Neuronal stem cell (in vitro differentiated cells): ENCODE data around the gene TMEM231.

Experiments
- DNase-seq: peaks from one replicate; pipeline ENCODE4 v3.0.0-alpha.2; 2013; ENCODE audit warnings: low spot score
- H2AFZ ChIP-seq: one replicate; pipeline ENCODE4 v1.6.1; 2013; ENCODE audit warnings: mild to moderate bottlenecking, low read length, inconsistent platforms
- H2AK5ac ChIP-seq: 2 replicates; pipeline ENCODE4 v1.6.1; 2013; ENCODE audit warnings: low read depth, mild to moderate bottlenecking, inconsistent platforms, low read length, moderate library complexity, mixed read lengths
- H2BK120ac ChIP-seq: 2 replicates; pipeline ENCODE4 v1.6.1; 2013; ENCODE audit warnings: low read depth, mild to moderate bottlenecking, inconsistent platforms, low read length, moderate library complexity, mixed read lengths
- H2BK12ac ChIP-seq: one replicate; pipeline ENCODE4 v1.6.1; 2013; ENCODE audit warnings: low read length, inconsistent platforms
- H2BK15ac ChIP-seq: 2 replicates; pipeline ENCODE4 v1.6.1; 2013; ENCODE audit warnings: mild to moderate bottlenecking, low read length, inconsistent platforms, mixed read lengths
- H2BK5ac ChIP-seq: one replicate; pipeline ENCODE4 v1.6.1; 2013; ENCODE audit warnings: inconsistent platforms, mild to moderate bottlenecking, low read length, moderate library complexity
- H3K14ac ChIP-seq: one replicate; pipeline ENCODE4 v1.6.1; 2013; ENCODE audit warnings: low read length, inconsistent platforms
- H3K18ac ChIP-seq: 2 replicates; pipeline ENCODE4 v1.6.1; 2013; ENCODE audit warnings: low read length, inconsistent platforms
- H3K23ac ChIP-seq: 2 replicates; pipeline ENCODE4 v1.6.1; 2013; ENCODE audit warnings: low read depth, mild to moderate bottlenecking, mixed read lengths, low read length, inconsistent platforms; ENCODE audit not compliant: poor library complexity
- H3K27ac ChIP-seq: replicated peaks from 3 replicates; pipeline ENCODE4 v1.5.1; 2013; ENCODE audit warnings: low read length, inconsistent platforms
- H3K27me3 ChIP-seq, 3 experiments: 2 replicates each; pipeline ENCODE4 v1.6.1; 2013; ENCODE audit warnings: low read length in 3 of 3, mild to moderate bottlenecking in 2 of 3, inconsistent platforms in 1 of 3, low read depth in 1 of 3, mixed read lengths in 1 of 3, moderate library complexity in 1 of 3; ENCODE audit not compliant: control insufficient read depth in 3 of 3, insufficient read depth in 3 of 3
- H3K36me3 ChIP-seq, 2 donors: replicated peaks in 1 of 2; 2 replicates each; pipeline ENCODE4 v1.6.1; 2013; ENCODE audit warnings: low read length in 2 of 2; ENCODE audit not compliant: control insufficient read depth in 2 of 2, insufficient read depth in 2 of 2
- H3K4ac ChIP-seq: 2 replicates; pipeline ENCODE4 v1.6.1; 2013; ENCODE audit warnings: inconsistent platforms, mild to moderate bottlenecking, low read length, moderate library complexity
- H3K4me1 ChIP-seq, 2 donors: 1 replicate in 1 of 2; 2 replicates in 1 of 2; pipeline ENCODE4 v1.6.1; 2013; ENCODE audit warnings: low read length in 2 of 2, low read depth in 1 of 2; ENCODE audit not compliant: control insufficient read depth in 2 of 2, insufficient read depth in 1 of 2
- H3K4me2 ChIP-seq: one replicate; pipeline ENCODE4 v1.6.1; 2013; ENCODE audit warnings: mild to moderate bottlenecking, low read length, inconsistent platforms; ENCODE audit not compliant: insufficient read depth, poor library complexity, severe bottlenecking
- H3K4me3 ChIP-seq, 2 donors: 2 replicates each; pipeline ENCODE4 v1.5.1; 2013; ENCODE audit warnings: low read length in 2 of 2, mild to moderate bottlenecking in 2 of 2, inconsistent platforms in 1 of 2, moderate library complexity in 1 of 2
- H3K79me1 ChIP-seq: one replicate; pipeline ENCODE4 v1.6.1; 2013; ENCODE audit warnings: low read depth, mild to moderate bottlenecking, inconsistent platforms, low read length, moderate library complexity
- H3K9ac ChIP-seq: one replicate; pipeline ENCODE4 v1.6.1; 2013; ENCODE audit warnings: mild to moderate bottlenecking, low read depth, low read length, inconsistent platforms; ENCODE audit not compliant: poor library complexity
- H3K9me3 ChIP-seq, 2 donors: replicated peaks in 1 of 2; 2 replicates each; pipeline versions ENCODE3 to v1.6.1; 2013; ENCODE audit warnings: low read length in 2 of 2, mild to moderate bottlenecking in 2 of 2, inconsistent platforms in 1 of 2, low read depth in 1 of 2, mixed read lengths in 1 of 2, moderate library complexity in 1 of 2; ENCODE audit not compliant: control insufficient read depth in 2 of 2, insufficient read depth in 1 of 2
- H4K8ac ChIP-seq: one replicate; pipeline ENCODE4 v1.6.1; 2013; ENCODE audit warnings: low read depth, mild to moderate bottlenecking, inconsistent platforms, low read length, moderate library complexity
- H4K91ac ChIP-seq: one replicate; pipeline ENCODE4 v1.6.1; 2013; ENCODE audit warnings: low read length, low read depth, mild to moderate bottlenecking, inconsistent platforms; ENCODE audit not compliant: poor library complexity
- WGBS, 2 donors: extraction: QIAGEN DNeasy Blood & Tissue Kit; methylation state at CpG; one replicate each; pipeline ENCODE4 v1.1.7; 2013; ENCODE audit warnings: missing lambda C conversion rate in 2 of 2, mixed read lengths in 1 of 2; ENCODE audit not compliant: insufficient read length in 2 of 2, insufficient replicate concordance in 1 of 2; ENCODE audit errors: extremely low coverage in 2 of 2; 5-methylcytosine and 5-hydroxymethylcytosine counted together

TMEM231 gene

DNA sequence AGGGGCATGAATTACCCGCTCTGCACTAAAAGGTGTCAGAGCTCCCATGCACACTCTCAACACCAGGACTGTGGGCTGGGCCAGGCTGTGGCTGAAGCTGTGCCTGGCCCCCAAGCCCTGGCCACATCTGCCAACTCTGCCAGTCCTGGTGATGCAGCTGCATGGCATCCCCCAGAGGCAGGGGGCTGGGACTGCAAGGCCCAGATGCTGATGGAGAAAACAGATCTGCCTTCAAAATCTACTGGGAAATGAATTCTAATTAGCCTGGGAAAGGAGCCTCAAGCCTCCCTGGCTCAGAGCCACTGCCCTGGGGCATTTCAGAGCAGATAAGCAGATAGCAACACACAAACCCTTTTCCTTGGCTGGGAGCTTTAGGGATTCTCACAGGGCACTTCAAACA is 64.2 kb downstream of the TMEM231 start:
- H3K18ac ChIP-seq: no peak overlapping the region
- H4K91ac ChIP-seq: no peak overlapping the region
- H4K8ac ChIP-seq: no peak overlapping the region
- no peak overlapping the region for H2BK15ac ChIP-seq
- H3K36me3 ChIP-seq: peaks cover 0 to 2% of the 10 kb centered on the region in 2 donors
- no peaks in the 10 kb centered on the region for H3K9me3 ChIP-seq
- no peak overlapping the region for H3K9ac ChIP-seq
- H3K23ac ChIP-seq: no peak overlapping the region
- H2BK120ac ChIP-seq: no peak overlapping the region
- no peak overlapping the region for H2AFZ ChIP-seq
- H2BK5ac ChIP-seq: no peak overlapping the region
- H3K4me1 ChIP-seq: peaks cover 0 to 3% of the 10 kb centered on the region in 2 donors
- no peak overlapping the region for H3K4me3 ChIP-seq
- H3K79me1 ChIP-seq: no peaks in the 10 kb centered on the region
- no peak overlapping the region for H2AK5ac ChIP-seq
- DNase-seq: no peak
- H3K4me2 ChIP-seq: no peak overlapping the region
- H3K14ac ChIP-seq: no peak overlapping the region
- H2BK12ac ChIP-seq: no peak overlapping the region
- H3K27me3 ChIP-seq: peaks cover 0 to 31% (median 0%) of the 10 kb centered on the region in 3 experiments
- no CpG with 5 or more reads among the region's 1 CpG for WGBS, 2 donors
- no peak overlapping the region for H3K4ac ChIP-seq
- H3K27ac ChIP-seq: no peak overlapping the region

DNA sequence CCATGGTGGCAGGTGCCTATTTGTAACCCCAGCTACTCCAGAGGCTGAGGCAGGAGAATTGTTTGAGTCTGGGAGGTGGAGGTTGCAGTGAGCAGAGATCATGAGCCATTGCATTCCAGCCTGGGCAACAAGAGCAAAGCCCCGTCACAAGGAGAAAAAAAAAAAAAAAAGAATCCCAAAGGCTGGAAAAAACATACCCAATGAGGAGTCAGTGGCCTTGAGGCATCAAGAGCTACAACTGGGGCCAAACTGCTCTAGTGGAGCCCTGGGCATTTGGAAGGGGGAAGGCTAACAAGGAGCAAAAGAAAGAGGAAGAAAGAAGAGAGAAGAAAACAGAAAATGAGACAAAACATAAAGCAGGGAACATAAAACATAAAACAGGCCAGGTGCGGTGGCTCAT is 67.7 kb downstream of the TMEM231 start:
- H3K9ac ChIP-seq: no peak overlapping the region
- no CpG with 5 or more reads among the region's 2 CpGs for WGBS, 2 donors
- H3K79me1 ChIP-seq: no peaks in the 10 kb centered on the region

More for the DNA sequence above, 67.7 kb downstream of the TMEM231 start:
- Histone ChIP-seq H2BK120ac (no peak overlapping the region), H3K4me3 (no peak overlapping the region), H2AK5ac (no peak overlapping the region), H3K9me3 (no peaks in the 10 kb centered on the region), H2AFZ (no peak overlapping the region), H3K4me2 (no peak overlapping the region), H2BK12ac (no peak overlapping the region), H3K23ac (no peak overlapping the region), H3K27me3 (peaks cover 0 to 4% (median 0%) of the 10 kb centered on the region in 3 experiments), H4K8ac (no peak overlapping the region), H3K4me1 (no peaks in the 10 kb centered on the region), H3K4ac (no peak overlapping the region), H3K18ac (no peak overlapping the region), H4K91ac (no peak overlapping the region), H3K36me3 (peaks cover 0 to 2% of the 10 kb centered on the region in 2 donors), H3K14ac (no peak overlapping the region), H2BK5ac (no peak overlapping the region), H2BK15ac (no peak overlapping the region), H3K27ac (no peak overlapping the region)
- DNase-seq: no peak
